GM19239 (cell line): ENCODE measurements around the gene COX19.

ENCODE experiments used
- DNase-seq: peaks from one replicate; pipeline ENCODE4 v3.0.0; 2011; ENCODE audit warnings: low spot score; ENCODE audit not compliant: insufficient read length
- FAIRE-seq: peaks from 2 replicates; lab custom pipeline; 2011; peaks lifted over from hg19 to GRCh38; lab: Jason Lieb, UNC

The COX19 gene

GRCh38 chr7:992709-993607 lies 17.6 kb upstream of the COX19 start:
- peak; percentile 84 for FAIRE-seq
- peak; percentile 99 for DNase-seq

GRCh38 chr7:991729-992656 lies 16.6 kb upstream of the COX19 start:
- DNase-seq (no peak), FAIRE-seq (no peak)

GRCh38 chr7:990933-991728 lies 15.8 kb upstream of the COX19 start:
- FAIRE-seq: no peak
- DNase-seq: no peak

- DNase-seq: no peak
- FAIRE-seq: no peak
Measured at GRCh38 chr7:990352-990932, 15.1 kb upstream of the COX19 start.

GRCh38 chr7:988963-989529 lies 13.7 kb upstream of the COX19 start:
- FAIRE-seq (no peak), DNase-seq (no peak)

- no peak for FAIRE-seq
- DNase-seq: no peak
Measured at GRCh38 chr7:988426-988911, 13.1 kb upstream of the COX19 start.

GRCh38 chr7:987909-988308 lies 12.6 kb upstream of the COX19 start:
- DNase-seq (no peak), FAIRE-seq (no peak)

GRCh38 chr7:986766-987751 lies 11.7 kb upstream of the COX19 start:
- no peak for FAIRE-seq
- no peak for DNase-seq

GRCh38 chr7:985915-986741 lies 10.8 kb upstream of the COX19 start:
- FAIRE-seq (no peak), DNase-seq (no peak)

- FAIRE-seq (no peak), DNase-seq (no peak)
Measured at GRCh38 chr7:985127-985416, 9.7 kb upstream of the COX19 start.

GRCh38 chr7:984361-985126 lies 9.2 kb upstream of the COX19 start:
- no peak for FAIRE-seq
- DNase-seq: no peak

- DNase-seq (no peak), FAIRE-seq (no peak)
Measured at GRCh38 chr7:983616-984071, 8.3 kb upstream of the COX19 start.

- FAIRE-seq (no peak), DNase-seq (no peak)
Measured at GRCh38 chr7:983004-983615, 7.8 kb upstream of the COX19 start, which contains the start of gene CYP2W1. CYP2W1 (plus strand) TSS chr7:983181; CDS start chr7:983212, 31 bp downstream.

GRCh38 chr7:982511-983003 lies 7.2 kb upstream of the COX19 start:
- DNase-seq (no peak), FAIRE-seq (no peak)

GRCh38 chr7:981793-982510 lies 6.6 kb upstream of the COX19 start:
- no peak for FAIRE-seq
- no peak for DNase-seq
